A673 (cell line): ENCODE data around the gene MST1R.

ENCODE experiments used
- EZH2 ChIP-seq: fragments of 200-600 bp; sonication (generic); IDR thresholded peaks from 2 replicates; pipeline ENCODE4 v1.6.1; 2017; ENCODE audit warnings: borderline replicate concordance, low read depth, mild to moderate bottlenecking, mixed read lengths, antibody characterized with exemption, low read length; ENCODE audit not compliant: poor library complexity, severe bottlenecking
- TF ChIP-seq, protein P1 (sequence below): fragments of 300-800, 200-600 bp; sonication (generic); conservative IDR thresholded peaks from 2 replicates; pipeline ENCODE4 v1.5.1; 2017; ENCODE audit warnings: low read depth, mild to moderate bottlenecking, antibody characterized with exemption, low read length, moderate library complexity, mixed read lengths

GRCh38 chr3:49900491-49901153, 3.1 kb downstream of the MST1R start:
- TF ChIP-seq, protein P1, sequence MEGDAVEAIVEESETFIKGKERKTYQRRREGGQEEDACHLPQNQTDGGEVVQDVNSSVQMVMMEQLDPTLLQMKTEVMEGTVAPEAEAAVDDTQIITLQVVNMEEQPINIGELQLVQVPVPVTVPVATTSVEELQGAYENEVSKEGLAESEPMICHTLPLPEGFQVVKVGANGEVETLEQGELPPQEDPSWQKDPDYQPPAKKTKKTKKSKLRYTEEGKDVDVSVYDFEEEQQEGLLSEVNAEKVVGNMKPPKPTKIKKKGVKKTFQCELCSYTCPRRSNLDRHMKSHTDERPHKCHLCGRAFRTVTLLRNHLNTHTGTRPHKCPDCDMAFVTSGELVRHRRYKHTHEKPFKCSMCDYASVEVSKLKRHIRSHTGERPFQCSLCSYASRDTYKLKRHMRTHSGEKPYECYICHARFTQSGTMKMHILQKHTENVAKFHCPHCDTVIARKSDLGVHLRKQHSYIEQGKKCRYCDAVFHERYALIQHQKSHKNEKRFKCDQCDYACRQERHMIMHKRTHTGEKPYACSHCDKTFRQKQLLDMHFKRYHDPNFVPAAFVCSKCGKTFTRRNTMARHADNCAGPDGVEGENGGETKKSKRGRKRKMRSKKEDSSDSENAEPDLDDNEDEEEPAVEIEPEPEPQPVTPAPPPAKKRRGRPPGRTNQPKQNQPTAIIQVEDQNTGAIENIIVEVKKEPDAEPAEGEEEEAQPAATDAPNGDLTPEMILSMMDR, result no peak
- TF ChIP-seq EZH2, result no peak
